GM12878 (cell line): Measurements from ENCODE around the gene SMARCC2. TPM values are rescaled to one million over a fixed set of nuclear protein-coding genes. Genes with fewer than 3 reads are reported as not detected.

Source experiments
- BMI1 ChIP-seq: fragments of 450-650 bp; IDR thresholded peaks from 2 replicates; pipeline ENCODE4 v1.6.1; 2016; ENCODE audit warnings: mild to moderate bottlenecking, moderate library complexity, borderline replicate concordance
- CBX5 ChIP-seq: sonication (generic); IDR thresholded peaks from 2 replicates; pipeline ENCODE4 v1.6.1; 2016; ENCODE audit warnings: low read depth, moderate library complexity, mild to moderate bottlenecking, inconsistent platforms
- CHD1 ChIP-seq: IDR thresholded peaks from 2 replicates; pipeline ENCODE4 v1.6.1; 2012; ENCODE audit warnings: low read depth, low read length, improper control_type of control experiment
- CREM ChIP-seq: IDR thresholded peaks from 2 replicates; pipeline ENCODE4 v1.6.1; 2014; ENCODE audit warnings: antibody characterized with exemption, low read depth
- IRF4 ChIP-seq: IDR thresholded peaks from 2 replicates; pipeline ENCODE4 v1.6.1; 2011; ENCODE audit warnings: low read depth, low read length
- NFXL1 ChIP-seq: fragments of 450-650 bp; IDR thresholded peaks from 2 replicates; pipeline ENCODE4 v1.6.1; 2017; ENCODE audit warnings: antibody characterized with exemption, mild to moderate bottlenecking, borderline replicate concordance
- POLR2AphosphoS2 ChIP-seq: IDR thresholded peaks from 2 replicates; pipeline ENCODE4 v1.6.1; 2011; ENCODE audit warnings: low read depth, mild to moderate bottlenecking, low read length, improper control_type of control experiment, moderate library complexity
- POU2F2 ChIP-seq: IDR thresholded peaks from 3 replicates; pipeline ENCODE4 v1.6.1; 2011; ENCODE audit warnings: low read depth, mild to moderate bottlenecking, low read length, borderline replicate concordance
- RB1 ChIP-seq: fragments of 450-650 bp; formaldehyde crosslinking; IDR thresholded peaks from 2 replicates; pipeline ENCODE4 v1.6.1; 2017; ENCODE audit warnings: mild to moderate bottlenecking, borderline replicate concordance
- RELA ChIP-seq: fragments of 450-650 bp; IDR thresholded peaks from 2 replicates; pipeline ENCODE4 v1.8.0; 2014; ENCODE audit warnings: borderline replicate concordance; ENCODE audit not compliant: partially characterized antibody
- SMAD5 ChIP-seq: IDR thresholded peaks from 2 replicates; pipeline ENCODE4 v1.6.1; 2016; ENCODE audit warnings: antibody characterized with exemption, low read depth
- SPI1 ChIP-seq: IDR thresholded peaks from 2 replicates; pipeline ENCODE4 v1.6.1; 2011; ENCODE audit warnings: low read depth, mild to moderate bottlenecking, low read length, moderate library complexity, borderline replicate concordance; ENCODE audit not compliant: insufficient read depth
- SREBF1 ChIP-seq: IDR thresholded peaks from 2 replicates; pipeline ENCODE4 v1.6.1; 2012; ENCODE audit warnings: mild to moderate bottlenecking, low read length
- ZNF24 ChIP-seq: fragments of 450-650 bp; IDR thresholded peaks from 2 replicates; pipeline ENCODE4 v1.6.1; 2017; ENCODE audit warnings: antibody characterized with exemption, mild to moderate bottlenecking
- polyA plus RNA-seq, 11 experiments: library from polyadenylated mRNA; depleted of rRNA in 4 of 11; unstranded in 6 of 11; stranded (reverse) in 5 of 11; fragments of >200 nt; fragmentation: Nextera tagmentation in 4 of 11; fragmentation: Illumina TruSeq in 1 of 11; extraction: Ambion mirVana in 4 of 11; extraction: Trizol in 1 of 11; gene quantifications; 1 replicate in 1 of 11; 2 replicates in 10 of 11; pipeline versions ENCODE4 v1.2.1 to v1.2.3, GENCODE V29; 2011 to 2016; ENCODE audit warnings: inconsistent platforms in 2 of 11, missing spikeins in 2 of 11, low read depth in 1 of 11
- total RNA-seq, 4 experiments: library from RNA; depleted of rRNA in 3 of 4; stranded (reverse); fragments of >200 nt in 3 of 4; fragmentation: Illumina TruSeq in 1 of 4; extraction: Trizol in 1 of 4; gene quantifications; 2 replicates each; pipeline versions ENCODE4 v1.2.1 to v1.2.3, GENCODE V29; 2013 to 2021
- TF ChIP-seq, protein P1 (sequence below): IDR thresholded peaks from 2 replicates; pipeline ENCODE4 v1.6.1; 2012; ENCODE audit warnings: improper control_type of control experiment, low read depth, low read length; ENCODE audit not compliant: insufficient replicate concordance
- TF ChIP-seq, protein P2 (sequence below): fragments of 450-650 bp; IDR thresholded peaks from 2 replicates; pipeline ENCODE4 v1.6.1; 2017; ENCODE audit warnings: mild to moderate bottlenecking, low read depth, inconsistent platforms; ENCODE audit not compliant: poor library complexity, severe bottlenecking
- TF ChIP-seq, protein P3 (sequence below): fragments of 450-650 bp; formaldehyde crosslinking; IDR thresholded peaks from 2 replicates; pipeline ENCODE4 v1.4.0; 2022; ENCODE audit warnings: mild to moderate bottlenecking, moderate library complexity

SMARCC2 gene
- total and polyA plus RNA-seq, 10 of the 15 experiments (the other 5 are each of a cell fraction or from before 2014, with no cell fraction given) = 13.6 to 71.2 (median 42.3) TPM

DNA sequence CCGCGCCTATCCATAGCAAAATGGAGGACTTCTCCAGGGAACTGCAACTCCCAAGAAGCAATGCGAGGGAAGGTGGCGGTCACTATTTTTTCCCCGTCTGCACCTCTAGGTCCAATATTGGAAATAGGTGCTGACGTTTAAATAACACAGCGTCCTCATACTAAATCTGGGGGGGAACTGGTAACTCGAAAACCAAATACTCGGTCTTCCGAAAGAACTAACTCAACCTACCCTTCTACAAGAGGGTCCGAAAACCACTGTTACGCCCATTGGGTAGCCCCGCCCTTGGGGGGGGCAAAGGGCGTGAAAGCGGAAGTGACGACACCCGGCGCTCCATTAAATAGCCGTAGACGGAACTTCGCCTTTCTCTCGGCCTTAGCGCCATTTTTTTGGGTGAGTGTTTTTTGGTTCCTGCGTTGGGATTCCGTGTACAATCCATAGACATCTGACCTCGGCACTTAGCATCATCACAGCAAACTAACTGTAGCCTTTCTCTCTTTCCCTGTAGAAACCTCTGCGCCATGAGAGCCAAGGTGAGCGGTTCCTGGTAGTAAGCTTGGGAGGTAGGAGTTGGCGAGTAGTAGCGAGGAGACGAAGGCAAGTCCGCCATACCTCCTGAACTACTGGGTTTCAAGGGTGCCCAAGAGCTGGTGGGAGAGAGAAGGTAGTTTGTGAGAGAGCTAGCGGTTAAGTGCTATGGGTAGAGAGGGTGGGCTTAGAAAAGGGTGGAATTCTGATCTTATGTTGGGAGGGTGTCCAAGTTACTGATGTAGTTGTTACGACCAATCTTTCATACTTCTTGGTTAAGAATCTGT, 72.8 kb downstream of the SMARCC2 start, which contains the start of gene RPL41 (continued):
- TF ChIP-seq, protein P1, sequence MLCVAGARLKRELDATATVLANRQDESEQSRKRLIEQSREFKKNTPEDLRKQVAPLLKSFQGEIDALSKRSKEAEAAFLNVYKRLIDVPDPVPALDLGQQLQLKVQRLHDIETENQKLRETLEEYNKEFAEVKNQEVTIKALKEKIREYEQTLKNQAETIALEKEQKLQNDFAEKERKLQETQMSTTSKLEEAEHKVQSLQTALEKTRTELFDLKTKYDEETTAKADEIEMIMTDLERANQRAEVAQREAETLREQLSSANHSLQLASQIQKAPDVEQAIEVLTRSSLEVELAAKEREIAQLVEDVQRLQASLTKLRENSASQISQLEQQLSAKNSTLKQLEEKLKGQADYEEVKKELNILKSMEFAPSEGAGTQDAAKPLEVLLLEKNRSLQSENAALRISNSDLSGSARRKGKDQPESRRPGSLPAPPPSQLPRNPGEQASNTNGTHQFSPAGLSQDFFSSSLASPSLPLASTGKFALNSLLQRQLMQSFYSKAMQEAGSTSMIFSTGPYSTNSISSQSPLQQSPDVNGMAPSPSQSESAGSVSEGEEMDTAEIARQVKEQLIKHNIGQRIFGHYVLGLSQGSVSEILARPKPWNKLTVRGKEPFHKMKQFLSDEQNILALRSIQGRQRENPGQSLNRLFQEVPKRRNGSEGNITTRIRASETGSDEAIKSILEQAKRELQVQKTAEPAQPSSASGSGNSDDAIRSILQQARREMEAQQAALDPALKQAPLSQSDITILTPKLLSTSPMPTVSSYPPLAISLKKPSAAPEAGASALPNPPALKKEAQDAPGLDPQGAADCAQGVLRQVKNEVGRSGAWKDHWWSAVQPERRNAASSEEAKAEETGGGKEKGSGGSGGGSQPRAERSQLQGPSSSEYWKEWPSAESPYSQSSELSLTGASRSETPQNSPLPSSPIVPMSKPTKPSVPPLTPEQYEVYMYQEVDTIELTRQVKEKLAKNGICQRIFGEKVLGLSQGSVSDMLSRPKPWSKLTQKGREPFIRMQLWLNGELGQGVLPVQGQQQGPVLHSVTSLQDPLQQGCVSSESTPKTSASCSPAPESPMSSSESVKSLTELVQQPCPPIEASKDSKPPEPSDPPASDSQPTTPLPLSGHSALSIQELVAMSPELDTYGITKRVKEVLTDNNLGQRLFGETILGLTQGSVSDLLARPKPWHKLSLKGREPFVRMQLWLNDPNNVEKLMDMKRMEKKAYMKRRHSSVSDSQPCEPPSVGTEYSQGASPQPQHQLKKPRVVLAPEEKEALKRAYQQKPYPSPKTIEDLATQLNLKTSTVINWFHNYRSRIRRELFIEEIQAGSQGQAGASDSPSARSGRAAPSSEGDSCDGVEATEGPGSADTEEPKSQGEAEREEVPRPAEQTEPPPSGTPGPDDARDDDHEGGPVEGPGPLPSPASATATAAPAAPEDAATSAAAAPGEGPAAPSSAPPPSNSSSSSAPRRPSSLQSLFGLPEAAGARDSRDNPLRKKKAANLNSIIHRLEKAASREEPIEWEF = no peak
- TF ChIP-seq RB1 (peak; percentile 88; the same call in 1 of the 2 replicates), IRF4 (peak; percentile 59; the same call in 1 of the 2 replicates), ZNF24 (0 out of 2 replicates have a peak, but pooled peaks have one; percentile 33), POLR2AphosphoS2 (peak; percentile 99), RELA (peak; percentile 61), CBX5 (peak; percentile 14; the same call in 1 of the 2 replicates), SREBF1 (0 out of 2 replicates have a peak, but pooled peaks have one; percentile 47), CHD1 (peak; percentile 91; the same call in 1 of the 2 replicates), SPI1 (peak; percentile 77), BMI1 (no peak), SMAD5 (peak; percentile 99), NFXL1 (no peak), POU2F2 (peak; percentile 97), CREM (peak; percentile 95)
- TF ChIP-seq, protein P2, sequence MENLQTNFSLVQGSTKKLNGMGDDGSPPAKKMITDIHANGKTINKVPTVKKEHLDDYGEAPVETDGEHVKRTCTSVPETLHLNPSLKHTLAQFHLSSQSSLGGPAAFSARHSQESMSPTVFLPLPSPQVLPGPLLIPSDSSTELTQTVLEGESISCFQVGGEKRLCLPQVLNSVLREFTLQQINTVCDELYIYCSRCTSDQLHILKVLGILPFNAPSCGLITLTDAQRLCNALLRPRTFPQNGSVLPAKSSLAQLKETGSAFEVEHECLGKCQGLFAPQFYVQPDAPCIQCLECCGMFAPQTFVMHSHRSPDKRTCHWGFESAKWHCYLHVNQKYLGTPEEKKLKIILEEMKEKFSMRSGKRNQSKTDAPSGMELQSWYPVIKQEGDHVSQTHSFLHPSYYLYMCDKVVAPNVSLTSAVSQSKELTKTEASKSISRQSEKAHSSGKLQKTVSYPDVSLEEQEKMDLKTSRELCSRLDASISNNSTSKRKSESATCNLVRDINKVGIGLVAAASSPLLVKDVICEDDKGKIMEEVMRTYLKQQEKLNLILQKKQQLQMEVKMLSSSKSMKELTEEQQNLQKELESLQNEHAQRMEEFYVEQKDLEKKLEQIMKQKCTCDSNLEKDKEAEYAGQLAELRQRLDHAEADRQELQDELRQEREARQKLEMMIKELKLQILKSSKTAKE = peak; percentile 68
- TF ChIP-seq, protein P3, sequence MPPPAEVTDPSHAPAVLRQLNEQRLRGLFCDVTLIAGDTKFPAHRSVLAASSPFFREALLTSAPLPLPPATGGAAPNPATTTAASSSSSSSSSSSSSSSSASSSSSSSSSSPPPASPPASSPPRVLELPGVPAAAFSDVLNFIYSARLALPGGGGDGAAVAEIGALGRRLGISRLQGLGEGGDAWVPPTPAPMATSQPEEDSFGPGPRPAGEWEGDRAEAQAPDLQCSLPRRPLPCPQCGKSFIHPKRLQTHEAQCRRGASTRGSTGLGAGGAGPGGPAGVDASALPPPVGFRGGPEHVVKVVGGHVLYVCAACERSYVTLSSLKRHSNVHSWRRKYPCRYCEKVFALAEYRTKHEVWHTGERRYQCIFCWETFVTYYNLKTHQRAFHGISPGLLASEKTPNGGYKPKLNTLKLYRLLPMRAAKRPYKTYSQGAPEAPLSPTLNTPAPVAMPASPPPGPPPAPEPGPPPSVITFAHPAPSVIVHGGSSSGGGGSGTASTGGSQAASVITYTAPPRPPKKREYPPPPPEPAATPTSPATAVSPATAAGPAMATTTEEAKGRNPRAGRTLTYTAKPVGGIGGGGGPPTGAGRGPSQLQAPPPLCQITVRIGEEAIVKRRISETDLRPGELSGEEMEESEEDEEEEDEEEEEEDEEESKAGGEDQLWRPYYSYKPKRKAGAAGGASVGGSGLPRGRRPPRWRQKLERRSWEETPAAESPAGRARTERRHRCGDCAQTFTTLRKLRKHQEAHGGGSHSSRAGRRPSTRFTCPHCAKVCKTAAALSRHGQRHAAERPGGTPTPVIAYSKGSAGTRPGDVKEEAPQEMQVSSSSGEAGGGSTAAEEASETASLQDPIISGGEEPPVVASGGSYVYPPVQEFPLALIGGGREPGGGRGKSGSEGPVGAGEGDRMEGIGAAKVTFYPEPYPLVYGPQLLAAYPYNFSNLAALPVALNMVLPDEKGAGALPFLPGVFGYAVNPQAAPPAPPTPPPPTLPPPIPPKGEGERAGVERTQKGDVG (CRISPR knock-in tag) = no peak
